Loucy (cell line): ENCODE results near the gene USP16.
"Not testable (repeated sequence)": the region's sequence is repeated elsewhere in the genome, so short reads cannot be mapped to it uniquely, and the experiment has no call there.

Experiments
- CTCF ChIP-seq: fragments of 200-600 bp; sonication (generic); conservative IDR thresholded peaks from 2 replicates; pipeline ENCODE4 v1.5.1; 2014; ENCODE audit warnings: mild to moderate bottlenecking, antibody characterized with exemption, low read length
- EZH2phosphoT487 ChIP-seq: fragments of 200-600 bp; IDR thresholded peaks from 2 replicates; pipeline ENCODE4 v1.6.1; 2018; ENCODE audit warnings: antibody characterized with exemption, mild to moderate bottlenecking, moderate library complexity, borderline replicate concordance

GRCh38 chr21:29011236-29011635 is 13.2 kb upstream of the USP16 start:
- TF ChIP-seq CTCF, EZH2phosphoT487: not testable (repeated sequence)
